ENCODE data around the gene CALML4. TPM values are rescaled to one million over a fixed set of nuclear protein-coding genes. Genes with fewer than 3 reads are reported as not detected.

CALML4 gene
- total RNA-seq, 4 donors from 2014 or later, result 2.6 to 9.3 (median 4.6) TPM

- intact Hi-C loops (cut with DNase I; ENCODE audit: low total_unique reads), result no loop called here
- peak in 1 of 2 donors; percentile 72 for DNase-seq (ENCODE audit: low spot score in 2 of 2)
- 63 to 67% methylated on average over 12 to 13 of the region's 13 CpGs for WGBS, 2 donors
- H3K4me3 ChIP-seq (ENCODE audit: low read depth, poor library complexity, severe bottlenecking), result no peak overlapping the region
- TF ChIP-seq CTCF (IDR thresholded peaks at IDR 0.05), result no peak
- TF ChIP-seq POLR2A (IDR thresholded peaks at IDR 0.05), result no peak
Observed at GRCh38 chr15:68209735-68210408, 4.7 kb upstream of the CALML4 start.

DNA sequence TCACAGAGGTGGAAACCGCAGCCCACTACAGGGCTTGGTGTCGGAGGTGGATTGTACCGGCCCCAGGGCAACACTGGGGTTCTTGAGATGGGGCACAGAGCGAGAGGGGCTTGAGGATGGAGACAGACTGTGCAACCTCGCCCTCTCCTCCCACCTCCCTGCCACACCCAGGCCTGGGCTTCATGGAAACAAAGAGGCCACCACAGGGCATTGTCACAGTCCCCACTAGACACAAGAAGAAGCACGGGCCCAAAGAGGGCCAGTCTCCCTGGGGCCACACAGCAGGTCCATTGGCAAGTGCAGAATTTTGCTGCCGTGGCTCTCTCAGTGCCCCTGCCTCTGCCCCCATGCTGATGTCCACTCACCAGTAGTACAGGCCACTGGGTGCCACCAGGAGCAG, 4.1 kb upstream of the CALML4 start:
- DNase-seq (ENCODE audit: low spot score in 2 of 2), result peak in 1 of 2 donors; percentile 70
- TF ChIP-seq POLR2A (IDR thresholded peaks at IDR 0.05) (no peak), CTCF (IDR thresholded peaks at IDR 0.05) (no peak)
- WGBS, 2 donors, result 72 to 87% methylated on average over 5 to 7 of the region's 7 CpGs
- intact Hi-C loops (cut with DNase I; ENCODE audit: low total_unique reads), result no loop called here
- no peak overlapping the region for H3K4me3 ChIP-seq (ENCODE audit: low read depth, poor library complexity, severe bottlenecking)

DNA sequence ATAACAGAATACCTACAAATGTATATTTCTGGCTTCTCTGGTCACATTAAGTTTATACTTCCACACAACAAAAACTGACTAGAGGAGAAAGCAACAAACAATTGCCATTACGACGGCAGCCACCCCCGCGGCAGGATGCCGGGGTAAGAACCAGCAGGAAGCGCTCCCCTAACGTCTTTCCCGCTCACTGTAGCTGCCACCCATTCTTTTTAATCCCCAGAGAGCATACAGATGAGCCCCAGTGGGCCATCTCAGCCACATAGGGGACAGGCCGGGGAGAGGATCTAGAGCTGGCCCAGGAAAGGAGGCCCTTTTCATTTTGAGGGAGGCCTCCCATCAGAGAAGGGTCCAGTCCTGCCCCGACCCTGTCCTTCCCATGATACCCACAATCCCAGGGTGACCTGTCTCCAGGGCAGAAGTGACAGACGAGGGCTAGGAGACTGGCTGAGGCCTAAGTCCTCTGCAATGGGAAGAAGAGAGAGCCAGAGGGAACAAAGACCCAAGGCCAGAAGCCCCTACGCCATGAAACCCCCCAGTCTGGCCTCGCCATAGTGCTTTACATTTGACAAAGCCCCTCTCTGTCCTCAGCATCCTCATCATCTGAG, 3.6 kb upstream of the CALML4 start:
- TF ChIP-seq CTCF (IDR thresholded peaks at IDR 0.05) (no peak), POLR2A (IDR thresholded peaks at IDR 0.05) (no peak)
- intact Hi-C loops (cut with DNase I; ENCODE audit: low total_unique reads), result no loop called here
- 78 to 79% methylated on average over 13 of the region's 13 CpGs for WGBS, 2 donors
- peak in 1 of 2 donors; percentile 70 for DNase-seq (ENCODE audit: low spot score in 2 of 2)
- no peak overlapping the region for H3K4me3 ChIP-seq (ENCODE audit: low read depth, poor library complexity, severe bottlenecking)

- TF ChIP-seq CTCF (IDR thresholded peaks at IDR 0.05), result no peak
- no peak for TF ChIP-seq POLR2A (IDR thresholded peaks at IDR 0.05)
- no peak overlapping the region for H3K4me3 ChIP-seq (ENCODE audit: low read depth, poor library complexity, severe bottlenecking)
- 80% methylated on average over 16 of the region's 16 CpGs for WGBS, 2 donors
- intact Hi-C loops (cut with DNase I; ENCODE audit: low total_unique reads), result no loop called here
- DNase-seq (ENCODE audit: low spot score in 2 of 2), result peak in 1 of 2 donors; percentile 74
Observed at GRCh38 chr15:68208136-68208535, 3.0 kb upstream of the CALML4 start.

DNA sequence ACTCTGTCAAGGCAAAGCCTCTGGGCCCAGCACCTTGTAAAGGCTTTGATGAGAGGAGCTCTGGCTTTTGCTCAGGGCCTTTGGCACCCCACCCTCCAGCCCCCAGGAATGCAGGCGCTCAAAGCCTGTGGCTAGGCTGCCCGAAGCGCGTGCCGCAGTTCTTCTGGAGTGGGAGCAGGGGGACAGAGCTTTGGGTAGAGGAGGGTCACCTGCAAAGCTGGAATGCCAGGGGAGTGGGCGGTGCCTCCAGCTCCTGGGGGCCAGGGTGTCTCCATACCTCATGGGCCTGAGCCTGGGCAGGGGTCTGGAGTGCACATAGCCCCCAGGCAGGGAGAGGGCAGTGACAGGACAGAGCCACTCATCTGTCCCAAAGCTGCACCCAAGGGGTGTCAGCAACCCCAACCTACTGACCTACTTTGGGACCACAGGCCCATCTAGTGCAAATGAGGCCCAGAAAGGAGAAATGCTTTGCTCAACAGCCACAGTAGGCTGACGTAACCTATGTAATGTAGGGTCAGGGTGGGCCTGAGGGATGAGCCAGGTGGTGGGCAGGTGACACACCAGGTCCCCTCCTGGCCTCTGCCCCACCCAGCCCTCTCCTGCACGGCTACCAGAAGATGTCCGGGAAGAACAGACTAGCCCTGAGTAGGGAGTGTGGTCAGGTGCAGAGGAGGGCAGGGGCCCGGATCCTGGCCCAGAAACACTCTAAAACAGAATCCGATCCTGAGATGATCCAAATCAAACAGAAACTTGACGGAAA, 2.2 kb upstream of the CALML4 start:
- H3K4me3 ChIP-seq (ENCODE audit: low read depth, poor library complexity, severe bottlenecking), result no peak overlapping the region
- DNase-seq (ENCODE audit: low spot score in 2 of 2), result peak in 1 of 2 donors; percentile 75
- intact Hi-C loops (cut with DNase I; ENCODE audit: low total_unique reads), result no loop called here
- TF ChIP-seq POLR2A (IDR thresholded peaks at IDR 0.05), result no peak
- TF ChIP-seq CTCF (IDR thresholded peaks at IDR 0.05), result no peak
- 83 to 86% methylated on average over 10 to 11 of the region's 12 CpGs for WGBS, 2 donors

All from lower leg skin (tissue), 4 donors.